Transverse colon (tissue), 4 donors: ENCODE measurements around the gene TNFAIP8L3. TPM values are rescaled to one million over a fixed set of nuclear protein-coding genes. Genes with fewer than 3 reads are reported as not detected.

ENCODE experiments used
- DNase-seq: peaks from one replicate; pipeline ENCODE4 v3.0.0-alpha.2; 2019
- H3K27ac ChIP-seq, 4 donors: fragments of 200-600 bp; sonication (generic); 2 replicates each; pipeline ENCODE4 v1.5.1; 2016 to 2018; ENCODE audit warnings: inconsistent platforms in 4 of 4
- H3K27me3 ChIP-seq: fragments of 200-600 bp; sonication (generic); 2 replicates; pipeline ENCODE4 v1.5.1; 2017; ENCODE audit warnings: inconsistent platforms
- H3K36me3 ChIP-seq, 4 donors: fragments of 200-600 bp; sonication (generic); 2 replicates each; pipeline ENCODE4 v1.5.1; 2017 to 2019; ENCODE audit warnings: inconsistent platforms in 4 of 4
- H3K4me1 ChIP-seq, 4 donors: fragments of 200-600 bp; sonication (generic); 2 replicates each; pipeline ENCODE4 v1.5.1; 2017 to 2020; ENCODE audit warnings: inconsistent platforms in 4 of 4
- H3K4me3 ChIP-seq, 4 donors: fragments of 200-600 bp; sonication (generic); 1 replicate in 1 of 4; 2 replicates in 3 of 4; pipeline versions ENCODE4 v1.5.1 to v1.6.1; 2017 to 2019; ENCODE audit warnings: inconsistent platforms in 4 of 4
- H3K9me3 ChIP-seq, 2 donors: fragments of 200-600 bp; sonication (generic); 2 replicates each; pipeline ENCODE4 v1.5.1; 2017 to 2019; ENCODE audit warnings: inconsistent platforms in 2 of 2
- EP300 ChIP-seq: sonication (generic); formaldehyde crosslinking; IDR thresholded peaks from one replicate; pipeline ENCODE4 v1.6.1; 2017; ENCODE audit warnings: antibody characterized with exemption, low read depth
- POLR2A ChIP-seq: fragments of 450-650 bp; IDR thresholded peaks from one replicate; pipeline ENCODE4 v1.6.1; 2016; ENCODE audit warnings: antibody characterized with exemption, mild to moderate bottlenecking, moderate library complexity
- POLR2AphosphoS5 ChIP-seq, 3 donors: sonication (generic); formaldehyde crosslinking; IDR thresholded peaks; one replicate each; pipeline ENCODE4 v1.6.1; 2016; ENCODE audit warnings: antibody characterized with exemption in 3 of 3
- WGBS, 2 donors: methylation state at CpG; one replicate each; pipeline ENCODE4 v1.1.5; 2018; ENCODE audit warnings: low coverage in 1 of 2; 5-methylcytosine and 5-hydroxymethylcytosine counted together
- in situ Hi-C, 4 donors: fragments of 200-750 bp; cut with MboI; loops; one replicate each; pipeline versions ENCODE4 v1.15.0 to v1.15.1; 2017; ENCODE audit warnings: low sequenced_read_pairs in 3 of 4, low pct_ligation_motif_present in 1 of 4, low pct_unique_long_range_greater_than_20kb in 1 of 4
- intact Hi-C: fragments of 100-400 bp; cut with DNase I; formaldehyde crosslinking; loops from one replicate; pipeline ENCODE4 v1.15.1; 2023; ENCODE audit warnings: low total_unique reads
- total RNA-seq, 4 donors: library from RNA; depleted of rRNA; stranded (reverse); fragments of >200 nt; gene quantifications; one replicate each; pipeline ENCODE4 v1.1.0, GENCODE V29; 2016
- TF ChIP-seq, protein P1 (sequence below), 5 experiments: fragments of 200-600 bp in 3 of 5; fragments of 450-650 bp in 2 of 5; sonication (generic) in 3 of 5; IDR thresholded peaks; 1 replicate in 2 of 5; 2 replicates in 3 of 5; pipeline ENCODE4 v1.5.1; 2016 to 2017; ENCODE audit warnings: antibody characterized with exemption in 5 of 5, inconsistent platforms in 3 of 5, mild to moderate bottlenecking in 2 of 5, moderate library complexity in 1 of 5

The TNFAIP8L3 gene
- total RNA-seq, 4 donors from 2014 or later: 6.8 to 35.5 (median 8.6) TPM

DNA sequence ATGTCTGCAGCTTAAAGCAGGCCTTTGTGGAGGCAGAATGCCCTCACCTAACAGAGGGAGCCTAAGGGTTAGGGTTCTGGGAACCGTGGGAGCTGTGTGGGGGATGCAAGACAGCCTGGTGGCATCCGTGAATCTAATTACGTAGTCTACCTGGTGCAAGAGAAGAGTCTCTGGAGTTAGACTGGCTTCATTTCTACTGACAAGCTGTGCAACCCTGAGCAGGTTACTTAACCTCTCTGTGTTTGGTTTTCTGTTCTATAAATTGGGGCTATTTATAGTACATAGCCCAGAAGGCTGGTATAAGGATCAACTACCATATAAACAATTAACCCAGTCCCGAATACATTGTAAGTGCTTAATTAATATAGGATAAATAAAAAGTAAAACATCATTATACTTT lies 8.3 kb downstream of the TNFAIP8L3 start:
- Histone ChIP-seq H3K27ac (no peak overlapping the region), H3K4me1 (no peaks in the 10 kb centered on the region), H3K9me3 (no peaks in the 10 kb centered on the region), H3K36me3 (no peaks in the 10 kb centered on the region), H3K27me3 (no peaks in the 10 kb centered on the region), H3K4me3 (no peak overlapping the region)
- WGBS, 2 donors: 78 to 90% methylated on average over 1 to 4 of the region's 4 CpGs
- intact Hi-C loops (no loop called here), in situ Hi-C loops (no loop called here)
- TF ChIP-seq, protein P1, sequence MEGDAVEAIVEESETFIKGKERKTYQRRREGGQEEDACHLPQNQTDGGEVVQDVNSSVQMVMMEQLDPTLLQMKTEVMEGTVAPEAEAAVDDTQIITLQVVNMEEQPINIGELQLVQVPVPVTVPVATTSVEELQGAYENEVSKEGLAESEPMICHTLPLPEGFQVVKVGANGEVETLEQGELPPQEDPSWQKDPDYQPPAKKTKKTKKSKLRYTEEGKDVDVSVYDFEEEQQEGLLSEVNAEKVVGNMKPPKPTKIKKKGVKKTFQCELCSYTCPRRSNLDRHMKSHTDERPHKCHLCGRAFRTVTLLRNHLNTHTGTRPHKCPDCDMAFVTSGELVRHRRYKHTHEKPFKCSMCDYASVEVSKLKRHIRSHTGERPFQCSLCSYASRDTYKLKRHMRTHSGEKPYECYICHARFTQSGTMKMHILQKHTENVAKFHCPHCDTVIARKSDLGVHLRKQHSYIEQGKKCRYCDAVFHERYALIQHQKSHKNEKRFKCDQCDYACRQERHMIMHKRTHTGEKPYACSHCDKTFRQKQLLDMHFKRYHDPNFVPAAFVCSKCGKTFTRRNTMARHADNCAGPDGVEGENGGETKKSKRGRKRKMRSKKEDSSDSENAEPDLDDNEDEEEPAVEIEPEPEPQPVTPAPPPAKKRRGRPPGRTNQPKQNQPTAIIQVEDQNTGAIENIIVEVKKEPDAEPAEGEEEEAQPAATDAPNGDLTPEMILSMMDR (IDR thresholded peaks at IDR 0.05): no peak
- TF ChIP-seq EP300 (no peak), POLR2AphosphoS5 (IDR thresholded peaks at IDR 0.05) (no peak), POLR2A (no peak)
- DNase-seq: no peak

DNA sequence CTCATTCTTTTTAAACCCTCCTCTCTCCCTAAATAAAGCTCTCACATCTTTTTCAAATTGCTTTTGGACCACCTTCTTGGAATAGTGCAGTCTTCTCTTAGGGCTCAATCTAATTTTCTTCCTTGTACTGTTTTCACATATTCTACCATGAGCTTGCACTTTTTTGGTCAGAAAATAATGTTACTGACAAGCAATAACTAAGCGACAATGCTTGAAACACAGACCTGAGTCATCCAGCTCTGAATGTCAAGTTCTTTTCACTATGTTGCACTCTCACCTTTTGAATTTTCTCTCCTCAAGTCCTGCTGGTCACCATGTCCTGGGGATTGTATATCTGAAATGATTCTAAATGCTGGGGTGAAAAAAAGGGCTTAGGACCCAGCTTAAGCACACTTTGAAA lies 8.9 kb downstream of the TNFAIP8L3 start:
- in situ Hi-C loops (no loop called here), intact Hi-C loops (no loop called here)
- Histone ChIP-seq H3K27ac (no peak overlapping the region), H3K9me3 (no peaks in the 10 kb centered on the region), H3K4me3 (no peak overlapping the region), H3K4me1 (no peaks in the 10 kb centered on the region), H3K36me3 (no peaks in the 10 kb centered on the region), H3K27me3 (no peaks in the 10 kb centered on the region)
- TF ChIP-seq POLR2AphosphoS5 (IDR thresholded peaks at IDR 0.05): no peak
- DNase-seq: no peak
- 94% methylated on average over 1 of the region's 1 CpG; no CpG with 5 or more reads in 1 of the 2 donors for WGBS, 2 donors

DNA sequence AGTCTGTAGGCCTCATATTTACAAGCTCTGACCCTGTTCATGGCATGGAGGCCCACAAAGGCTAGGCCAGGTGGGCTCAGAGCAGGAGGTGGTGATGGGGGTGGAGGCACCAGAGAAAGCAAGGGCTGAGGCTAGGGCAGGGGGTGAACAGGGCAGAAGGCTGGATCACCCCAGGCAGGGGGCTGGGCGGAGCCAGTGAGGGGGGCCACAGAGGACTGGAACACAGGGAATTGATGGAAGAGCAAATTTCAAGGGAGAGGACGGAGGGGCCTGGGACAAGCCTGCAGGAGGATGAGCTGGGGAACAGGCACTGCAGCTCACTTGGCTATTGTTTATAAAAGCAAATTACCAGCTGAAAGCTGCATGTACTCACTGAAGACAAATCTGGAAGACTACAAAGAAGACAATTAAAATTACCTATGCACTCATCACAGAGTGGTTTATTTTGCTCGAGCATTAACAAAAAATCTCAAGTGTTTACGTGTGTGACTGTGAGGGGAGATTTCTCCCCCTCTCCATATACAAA lies 11.0 kb downstream of the TNFAIP8L3 start:
- Histone ChIP-seq H3K4me1 (no peaks in the 10 kb centered on the region), H3K36me3 (no peaks in the 10 kb centered on the region), H3K9me3 (no peaks in the 10 kb centered on the region), H3K27me3 (no peaks in the 10 kb centered on the region), H3K4me3 (no peak overlapping the region), H3K27ac (no peak overlapping the region)
- intact Hi-C loops (loop anchor here (1.0 kb wide), 1 partner anchor 28 kb away; no protein-coding TSS in a partner anchor), in situ Hi-C loops (no loop called here)
- DNase-seq: no peak
- TF ChIP-seq POLR2A (no peak), EP300 (no peak), POLR2AphosphoS5 (IDR thresholded peaks at IDR 0.05) (no peak)
- TF ChIP-seq, protein P1 (IDR thresholded peaks at IDR 0.05): no peak
- 63 to 85% methylated on average over 3 to 4 of the region's 4 CpGs for WGBS, 2 donors

DNA sequence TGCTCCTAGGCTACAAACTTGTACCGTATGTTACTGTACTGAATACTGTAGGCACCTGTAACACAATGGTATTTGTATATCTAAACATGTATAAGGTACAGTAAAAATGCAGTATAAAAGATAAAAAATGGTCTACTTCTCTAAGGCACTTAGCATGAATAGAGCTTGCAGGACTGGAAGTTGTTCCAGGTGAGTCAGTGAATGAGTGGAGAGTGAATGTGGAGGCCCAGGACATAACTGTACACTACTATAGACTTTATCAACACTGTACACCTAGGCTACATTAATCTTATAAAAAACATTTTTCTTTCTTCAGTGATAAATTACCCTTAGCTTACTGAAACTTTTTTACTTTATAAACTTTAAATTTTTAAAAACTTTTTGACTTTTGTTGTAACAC lies 12.5 kb downstream of the TNFAIP8L3 start:
- Histone ChIP-seq H3K27me3 (no peaks in the 10 kb centered on the region), H3K4me1 (no peaks in the 10 kb centered on the region), H3K27ac (no peak overlapping the region), H3K9me3 (no peaks in the 10 kb centered on the region), H3K36me3 (no peaks in the 10 kb centered on the region), H3K4me3 (no peak overlapping the region)
- TF ChIP-seq POLR2A (no peak), EP300 (no peak), POLR2AphosphoS5 (IDR thresholded peaks at IDR 0.05) (no peak)
- TF ChIP-seq, protein P1 (IDR thresholded peaks at IDR 0.05): no peak
- in situ Hi-C loops: no loop called here
- WGBS, 2 donors: 100% methylated on average over 1 of the region's 1 CpG
- DNase-seq: no peak
- intact Hi-C loops: no loop called here

DNA sequence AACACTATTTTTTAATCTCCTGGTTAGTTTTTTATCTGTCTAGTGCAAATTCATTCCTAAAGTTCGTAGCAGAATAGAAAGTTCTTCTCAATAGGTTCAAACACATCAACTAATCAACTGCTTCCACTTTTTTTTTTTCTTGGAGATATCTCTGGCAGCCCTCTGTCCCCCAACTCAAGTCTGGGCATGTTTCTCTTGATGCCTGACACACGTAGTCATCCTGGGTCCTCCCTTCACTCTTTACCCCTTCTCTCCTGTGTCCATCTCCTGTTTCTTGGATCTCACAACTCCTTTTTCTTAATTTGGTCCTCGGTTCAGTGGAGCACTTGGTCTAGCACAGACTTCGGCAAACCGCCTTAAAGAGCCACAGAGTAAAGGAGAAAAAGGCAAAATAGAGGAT lies 14.4 kb downstream of the TNFAIP8L3 start:
- intact Hi-C loops: no loop called here
- Histone ChIP-seq H3K4me3 (no peak overlapping the region), H3K4me1 (peaks cover 0 to 5% (median 2%) of the 10 kb centered on the region in 4 donors), H3K9me3 (no peaks in the 10 kb centered on the region), H3K27ac (no peak overlapping the region), H3K36me3 (no peaks in the 10 kb centered on the region), H3K27me3 (no peaks in the 10 kb centered on the region)
- 93 to 94% methylated on average over 5 of the region's 5 CpGs for WGBS, 2 donors
- no peak for TF ChIP-seq POLR2A
- TF ChIP-seq EP300: no peak
- no peak for TF ChIP-seq POLR2AphosphoS5 (IDR thresholded peaks at IDR 0.05)
- TF ChIP-seq, protein P1 (IDR thresholded peaks at IDR 0.05): no peak
- in situ Hi-C loops: no loop called here
- no peak for DNase-seq
